ENCODE results near the gene DPH1.
"Not testable (repeated sequence)": the region's sequence is repeated elsewhere in the genome, so short reads cannot be mapped to it uniquely, and the experiment has no call there.

DPH1 gene

GRCh38 chr17:2029911-2030778 lies at the start of gene DPH1:
Gene DPH1, plus strand, starts transcription at chr17:2030153. Its CDS starts 17 bp downstream, at chr17:2030170.
- peak; percentile 91 to 94 for DNase-seq

GRCh38 chr17:1980665-1981250 lies 49.2 kb upstream of the DPH1 start:
- DNase-seq: no peak

- DNase-seq: not testable (repeated sequence)
Observed at GRCh38 chr17:1982793-1983366, 47.1 kb upstream of the DPH1 start.

GRCh38 chr17:1985093-1985492 lies 44.9 kb upstream of the DPH1 start:
- DNase-seq: no peak

GRCh38 chr17:1985686-1986085 lies 44.3 kb upstream of the DPH1 start:
- no peak for DNase-seq

GRCh38 chr17:1986783-1987451 lies 43.0 kb upstream of the DPH1 start:
- no peak for DNase-seq

GRCh38 chr17:1989135-1989534 lies 40.8 kb upstream of the DPH1 start:
- no peak for DNase-seq

- no peak for DNase-seq
Observed at GRCh38 chr17:1992541-1992940, 37.4 kb upstream of the DPH1 start.

GRCh38 chr17:1994707-1995106 lies 35.2 kb upstream of the DPH1 start:
- no peak for DNase-seq

GRCh38 chr17:1995321-1995892 lies 34.5 kb upstream of the DPH1 start:
- no peak for DNase-seq

GRCh38 chr17:1995907-1996799 lies 33.8 kb upstream of the DPH1 start:
- DNase-seq: peak in 1 of 2 experiments; percentile 14

- DNase-seq: peak in 1 of 2 experiments; percentile 61
Observed at GRCh38 chr17:1996800-1997288, 33.1 kb upstream of the DPH1 start.

GRCh38 chr17:1997289-1997926 lies 32.5 kb upstream of the DPH1 start:
- peak; percentile 64 to 83 for DNase-seq

- peak; percentile 80 to 84 for DNase-seq
Observed at GRCh38 chr17:1997927-1998742, 31.8 kb upstream of the DPH1 start.

GRCh38 chr17:1999557-2000251 lies 30.2 kb upstream of the DPH1 start:
- peak; percentile 94 to 96 for DNase-seq

- no peak for DNase-seq
Observed at GRCh38 chr17:2002767-2003329, 27.1 kb upstream of the DPH1 start.

- DNase-seq: no peak
Observed at GRCh38 chr17:2003525-2003924, 26.4 kb upstream of the DPH1 start.

- no peak for DNase-seq
Observed at GRCh38 chr17:2004435-2004952, 25.5 kb upstream of the DPH1 start.
